ENCODE measurements around the gene GABARAP.
"Not testable (repeated sequence)": the region's sequence is repeated elsewhere in the genome, so short reads cannot be mapped to it uniquely, and the experiment has no call there.

GABARAP gene

GRCh38 chr17:7249214-7249613 is 7.0 kb upstream of the GABARAP start:
- no peak for DNase-seq (ENCODE audit: low read depth, low spot score)
- in situ Hi-C loops (cut with HindIII; ENCODE audit: low sequenced_read_pairs): no loop called here
- H3K4me3 ChIP-seq (ENCODE audit: low read depth, low read length): no peak overlapping the region
- TF ChIP-seq CTCF (IDR thresholded peaks at IDR 0.05; ENCODE audit: low read depth, low read length): no peak

GRCh38 chr17:7248796-7249195 is 6.5 kb upstream of the GABARAP start:
- no peak for DNase-seq (ENCODE audit: low read depth, low spot score)
- in situ Hi-C loops (cut with HindIII; ENCODE audit: low sequenced_read_pairs): no loop called here
- H3K4me3 ChIP-seq (ENCODE audit: low read depth, low read length): no peak overlapping the region
- no peak for TF ChIP-seq CTCF (IDR thresholded peaks at IDR 0.05; ENCODE audit: low read depth, low read length)

GRCh38 chr17:7246779-7247178 is 4.5 kb upstream of the GABARAP start:
- DNase-seq (ENCODE audit: low read depth, low spot score): no peak
- in situ Hi-C loops (cut with HindIII; ENCODE audit: low sequenced_read_pairs): no loop called here
- TF ChIP-seq CTCF (IDR thresholded peaks at IDR 0.05; ENCODE audit: low read depth, low read length): no peak
- H3K4me3 ChIP-seq (ENCODE audit: low read depth, low read length): no peak overlapping the region

- in situ Hi-C loops (cut with HindIII; ENCODE audit: low sequenced_read_pairs); H3K4me3 ChIP-seq (ENCODE audit: low read depth, low read length); DNase-seq (ENCODE audit: low read depth, low spot score): not testable (repeated sequence)
Measured at GRCh38 chr17:7243838-7244237, 1.6 kb upstream of the GABARAP start.

GRCh38 chr17:7243453-7243729 is 1.1 kb upstream of the GABARAP start:
- peak overlapping the region; percentile 96 for H3K4me3 ChIP-seq (ENCODE audit: low read depth, low read length)
- TF ChIP-seq CTCF (IDR thresholded peaks at IDR 0.05; ENCODE audit: low read depth, low read length): no peak
- in situ Hi-C loops (cut with HindIII; ENCODE audit: low sequenced_read_pairs): no loop called here

GRCh38 chr17:7242717-7243452 is 636 bp upstream of the GABARAP start:
- DNase-seq (ENCODE audit: low read depth, low spot score): peak; percentile 97
- in situ Hi-C loops (cut with HindIII; ENCODE audit: low sequenced_read_pairs): no loop called here
- TF ChIP-seq CTCF (IDR thresholded peaks at IDR 0.05; ENCODE audit: low read depth, low read length): no peak
- peak overlapping the region; percentile 96 for H3K4me3 ChIP-seq (ENCODE audit: low read depth, low read length)

More at GRCh38 chr17:7243453-7243729, 1.1 kb upstream of the GABARAP start:
- DNase-seq (ENCODE audit: low read depth, low spot score): no peak

GRCh38 chr17:7241090-7241733 is 1.0 kb downstream of the GABARAP start:
- TF ChIP-seq CTCF (IDR thresholded peaks at IDR 0.05; ENCODE audit: low read depth, low read length): no peak
- in situ Hi-C loops (cut with HindIII; ENCODE audit: low sequenced_read_pairs): no loop called here
- H3K4me3 ChIP-seq (ENCODE audit: low read depth, low read length): peak overlapping the region; percentile 96
- no peak for DNase-seq (ENCODE audit: low read depth, low spot score)

Measured in astrocyte of the spinal cord (primary cell).